Activated effector memory CD4-positive, alpha-beta T cell treated with anti-CD3 and anti-CD28 coated beads, Interleukin-2, amount 50 U/mL, for 16 hours (primary cell): ENCODE measurements around the gene MELTF.
"Not testable (repeated sequence)": the region's sequence is repeated elsewhere in the genome, so short reads cannot be mapped to it uniquely, and the experiment has no call there.

Experiments
- DNase-seq: peaks from one replicate; pipeline ENCODE4 v3.0.0-alpha.2; 2020

MELTF gene

DNA sequence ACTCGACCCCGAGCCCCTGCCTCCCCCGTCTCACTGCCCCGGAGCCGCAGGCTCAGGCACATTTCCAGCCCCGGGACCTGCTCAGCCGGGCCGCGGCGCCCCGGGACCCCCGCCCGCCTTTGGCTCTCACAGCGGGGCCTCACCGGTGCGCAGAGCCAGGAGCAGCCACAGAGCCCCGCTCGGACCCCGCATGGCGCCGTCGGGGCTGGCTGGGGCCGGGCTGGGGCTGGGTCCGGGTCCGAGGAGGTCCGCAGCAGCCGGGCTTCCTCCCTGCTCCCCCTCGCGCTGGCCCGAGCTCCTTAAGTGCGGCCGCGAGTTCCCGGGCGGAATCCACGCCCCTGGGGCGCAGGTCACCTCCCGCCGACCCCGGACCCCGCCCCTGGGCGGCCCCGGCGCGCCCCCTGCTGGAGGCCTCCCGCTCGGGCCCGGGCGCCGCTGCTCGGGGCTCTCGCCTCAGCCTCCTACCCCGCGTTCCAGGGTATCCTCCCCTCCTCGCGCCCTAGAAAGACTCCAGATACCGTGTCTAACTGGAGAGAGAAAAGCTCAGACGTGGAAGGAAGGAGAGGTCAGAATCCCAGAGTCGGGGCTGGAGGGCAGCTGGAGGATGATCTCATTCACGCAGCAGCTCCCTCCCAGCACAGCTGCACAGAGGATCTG lies at the start of gene MELTF:
Gene MELTF (minus strand): TSS at position 307 of the 657 bp plus-strand sequence. CDS start 115 bp downstream, at position 192.
- peak; percentile 90 for DNase-seq

DNA sequence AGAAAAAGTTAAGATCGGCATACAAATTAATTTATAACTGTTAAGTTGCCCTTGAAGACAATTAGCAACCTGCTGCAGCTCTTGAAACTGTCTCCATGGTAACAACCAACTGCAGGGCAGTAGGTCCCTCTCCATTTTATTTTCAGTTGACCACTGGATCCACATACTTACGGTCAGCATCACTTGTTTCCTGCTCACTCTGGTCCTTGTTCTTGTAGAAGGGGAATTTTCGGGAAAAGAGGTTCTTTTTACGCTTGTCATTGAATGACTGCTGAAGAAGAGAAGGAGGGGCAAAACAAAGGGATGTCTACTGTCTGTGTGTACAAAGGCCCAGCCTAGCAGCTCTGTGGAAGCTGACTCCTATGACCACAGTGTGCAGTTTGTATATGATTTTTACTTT lies 46.8 kb upstream of the MELTF start:
- no peak for DNase-seq

DNA sequence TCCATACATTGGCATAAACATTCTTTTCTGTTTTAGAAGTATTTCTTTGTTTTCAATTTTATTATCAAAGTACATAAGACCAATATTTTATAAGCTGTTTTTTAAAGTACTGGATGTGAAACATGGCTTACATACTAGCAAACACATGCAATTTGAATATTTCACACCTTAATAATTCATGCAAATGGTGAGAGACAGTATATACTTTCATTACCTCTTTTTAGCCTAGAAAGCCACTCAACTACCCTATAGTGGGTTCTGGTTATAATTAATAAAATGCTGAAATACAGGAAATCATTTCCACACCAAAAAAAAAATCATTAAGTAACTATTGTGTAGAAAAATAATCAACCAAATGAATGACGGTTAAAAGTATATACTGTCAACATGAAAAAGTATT lies 38.5 kb upstream of the MELTF start:
- no peak for DNase-seq

DNA sequence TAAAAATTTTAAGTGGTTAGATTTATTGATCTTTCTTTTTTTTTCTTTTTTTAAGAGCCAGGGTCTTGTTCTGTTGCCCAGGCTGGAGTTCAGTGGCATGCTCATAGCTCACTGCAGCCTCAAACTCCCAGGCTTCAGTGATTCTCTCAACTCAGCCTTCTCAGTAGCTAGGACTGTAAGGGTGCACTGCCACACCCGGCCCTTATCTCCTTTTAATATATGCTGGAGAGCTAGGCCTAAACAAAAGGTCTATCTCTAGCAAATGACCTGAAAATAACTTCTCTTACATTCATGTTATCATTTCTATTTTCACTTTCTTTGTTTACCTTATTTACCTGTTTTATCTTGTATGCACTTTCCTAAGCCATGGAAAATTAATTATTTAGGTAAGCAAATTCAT lies 35.2 kb upstream of the MELTF start:
- DNase-seq = no peak

DNA sequence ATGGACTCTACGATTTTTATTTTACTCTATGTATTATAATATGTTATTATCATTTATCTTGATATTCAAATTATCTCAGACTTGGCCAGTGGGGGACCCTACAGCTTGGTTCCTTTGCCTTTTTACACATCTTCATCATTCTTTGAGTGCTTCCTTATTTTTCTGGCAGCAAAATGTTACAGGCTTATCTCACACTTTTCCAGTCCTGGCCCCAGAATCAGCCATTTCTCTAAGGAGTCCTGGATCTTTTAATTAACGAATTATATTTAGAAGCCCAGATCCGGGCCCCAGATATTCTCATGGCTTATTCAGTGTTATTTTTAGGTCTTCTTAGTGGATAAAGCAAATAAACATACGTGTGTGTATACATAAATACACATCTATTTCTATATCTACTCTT lies 32.8 kb upstream of the MELTF start:
- no peak for DNase-seq

DNA sequence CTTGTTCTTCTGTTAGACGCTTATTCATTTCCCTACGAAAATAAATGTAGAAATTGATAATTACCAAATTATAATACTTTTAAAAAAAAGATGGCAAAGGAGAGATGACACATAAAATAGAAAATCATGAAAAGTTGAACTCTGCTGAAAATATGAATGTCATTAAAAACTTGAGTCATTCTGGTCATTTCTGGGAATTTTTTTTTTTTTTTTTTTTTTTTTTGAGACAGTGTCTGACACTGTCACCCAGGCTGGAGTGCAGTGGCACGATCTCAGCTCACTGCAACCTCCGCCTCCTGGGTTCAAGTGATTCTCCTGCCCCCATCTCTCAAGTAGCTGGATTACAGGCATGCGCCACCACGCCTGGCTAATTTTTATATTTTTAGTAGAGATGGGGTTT lies 22.0 kb upstream of the MELTF start:
- DNase-seq = not testable (repeated sequence)

DNA sequence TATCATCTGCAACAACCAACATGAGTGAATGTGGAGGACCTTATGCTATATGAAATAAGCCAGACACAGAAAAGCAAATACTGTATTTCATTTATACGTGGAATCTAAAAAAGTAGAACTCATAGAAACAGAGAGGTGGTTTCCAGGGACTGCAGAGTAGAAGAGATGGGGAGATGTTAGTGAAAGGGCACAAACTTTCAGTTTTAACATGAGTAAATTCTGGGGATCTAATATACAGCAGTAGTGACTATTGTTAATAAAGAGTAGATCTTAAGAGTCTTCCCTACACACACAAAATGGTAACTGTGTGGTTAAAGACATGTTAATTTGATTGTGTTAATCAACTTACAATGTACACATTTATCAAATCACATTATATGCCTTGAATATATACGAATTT lies 20.9 kb upstream of the MELTF start:
- no peak for DNase-seq

DNA sequence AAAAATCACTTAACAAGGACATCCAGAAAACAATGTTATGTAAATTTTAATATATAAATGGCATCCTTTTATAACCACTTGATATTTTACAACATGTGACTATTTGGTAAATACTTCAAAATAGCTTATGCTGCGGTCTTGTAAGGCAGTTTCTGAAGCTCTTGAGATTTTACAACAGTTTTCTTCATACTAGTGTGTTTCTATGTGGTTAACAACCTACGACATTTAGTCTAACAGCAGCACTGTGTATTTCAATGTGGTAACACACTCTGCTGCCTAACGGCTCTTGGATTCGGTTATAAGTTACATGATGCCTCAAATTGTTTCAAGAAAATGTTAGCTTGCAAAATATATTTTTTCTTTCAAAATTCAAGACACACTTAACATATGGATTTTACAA lies 12.9 kb upstream of the MELTF start:
- no peak for DNase-seq

DNA sequence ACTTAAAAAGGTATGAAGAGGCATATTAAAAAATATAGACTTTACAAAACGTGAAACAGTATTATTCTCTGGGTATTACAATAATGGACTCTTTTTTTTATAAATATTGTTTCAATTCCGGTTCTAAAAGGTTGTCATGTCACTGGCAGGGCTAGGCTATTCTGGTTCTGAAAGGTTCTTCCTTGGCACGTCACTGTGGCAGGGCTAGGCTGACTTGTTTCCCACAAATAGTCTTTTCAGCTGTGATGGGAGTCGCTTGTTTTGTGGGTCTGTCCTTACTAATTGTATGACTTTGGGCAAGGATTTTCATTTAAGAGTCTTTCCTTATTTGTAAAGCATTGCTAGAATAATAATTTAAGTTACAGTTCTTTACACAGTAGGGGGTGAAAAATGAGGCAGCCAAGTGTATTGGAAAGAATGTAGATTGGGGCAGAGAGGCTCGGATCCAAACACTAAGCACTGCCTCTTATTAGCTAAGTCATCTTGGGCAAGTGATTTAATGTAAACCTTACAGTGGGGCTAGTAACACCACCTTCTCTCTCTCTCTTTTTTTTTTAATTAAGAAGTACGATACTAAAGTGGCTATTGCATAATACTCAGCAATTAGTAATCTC lies 12.4 kb upstream of the MELTF start:
- no peak for DNase-seq

DNA sequence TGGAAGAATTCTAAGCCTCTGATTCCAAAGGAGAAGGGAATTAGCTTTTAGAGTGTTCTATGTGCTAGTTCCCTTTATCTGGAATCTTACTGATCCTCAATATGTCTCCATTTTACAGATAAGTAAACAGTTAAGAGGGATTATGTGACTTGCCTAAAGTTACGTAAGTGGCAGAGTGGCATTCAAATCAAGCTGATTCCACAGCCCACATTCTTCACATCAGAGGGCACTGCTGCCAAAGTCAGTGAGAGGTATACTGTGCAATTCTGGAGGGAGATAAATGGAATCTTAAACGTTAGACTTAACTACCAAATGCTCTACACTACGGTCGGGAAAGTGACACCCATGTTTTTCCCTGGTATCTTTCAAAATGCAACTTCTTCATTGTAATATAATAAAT lies 11.0 kb upstream of the MELTF start:
- DNase-seq = no peak

DNA sequence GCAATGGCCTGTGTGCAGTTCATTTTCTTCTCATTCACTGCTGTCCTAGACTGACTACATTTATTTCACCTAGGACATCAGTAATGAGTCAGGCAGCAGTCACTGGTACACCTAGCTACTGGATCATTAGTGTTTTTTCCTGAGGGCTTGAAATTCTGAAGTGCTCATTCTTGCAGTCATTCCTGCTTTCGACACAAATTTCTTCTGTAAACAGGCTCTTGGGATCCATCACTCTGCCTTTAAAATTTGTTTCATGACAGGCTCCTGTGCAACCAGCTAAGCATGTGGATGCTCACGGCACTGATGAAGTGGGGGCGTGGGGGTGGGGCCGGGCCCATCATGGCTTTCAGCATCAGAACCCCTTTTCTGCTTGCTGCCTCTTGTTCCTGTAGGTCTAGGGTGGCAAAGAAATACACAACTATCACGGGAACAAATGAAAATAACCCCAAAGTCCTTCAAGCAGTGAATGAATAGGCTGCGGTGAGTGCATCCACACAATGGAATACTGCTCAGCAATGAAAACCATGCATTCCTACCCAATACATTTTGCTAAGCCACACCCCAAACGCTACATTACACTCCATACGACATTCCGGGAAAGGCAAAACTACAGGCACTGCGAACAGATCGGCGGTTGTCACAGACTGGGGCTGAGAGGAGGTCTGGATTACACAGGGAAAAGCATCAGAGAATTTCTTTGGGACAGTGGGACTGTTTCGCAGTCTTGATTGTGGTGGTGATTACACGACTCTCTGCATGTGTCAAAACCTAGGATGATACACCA lies 9.3 kb upstream of the MELTF start:
- no peak for DNase-seq

DNA sequence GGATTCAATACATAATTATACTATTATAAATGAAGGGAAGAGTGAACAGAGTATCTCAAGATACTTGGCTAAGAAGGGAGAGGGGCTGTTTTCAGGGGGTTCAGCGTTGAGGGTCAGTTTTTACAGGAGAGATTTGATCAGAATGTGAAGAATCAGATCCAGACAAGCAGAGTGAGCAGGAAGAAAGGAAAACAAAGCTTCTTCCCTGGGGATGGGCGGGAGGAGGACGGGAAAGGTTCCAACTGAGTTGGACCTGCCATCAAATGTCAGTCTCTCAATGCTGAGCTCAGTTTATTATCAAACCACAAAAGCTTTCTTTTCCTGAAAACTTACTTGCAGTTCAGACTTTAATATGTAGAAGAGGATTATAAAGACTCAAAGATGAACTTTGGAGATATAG lies 6.0 kb upstream of the MELTF start:
- no peak for DNase-seq

DNA sequence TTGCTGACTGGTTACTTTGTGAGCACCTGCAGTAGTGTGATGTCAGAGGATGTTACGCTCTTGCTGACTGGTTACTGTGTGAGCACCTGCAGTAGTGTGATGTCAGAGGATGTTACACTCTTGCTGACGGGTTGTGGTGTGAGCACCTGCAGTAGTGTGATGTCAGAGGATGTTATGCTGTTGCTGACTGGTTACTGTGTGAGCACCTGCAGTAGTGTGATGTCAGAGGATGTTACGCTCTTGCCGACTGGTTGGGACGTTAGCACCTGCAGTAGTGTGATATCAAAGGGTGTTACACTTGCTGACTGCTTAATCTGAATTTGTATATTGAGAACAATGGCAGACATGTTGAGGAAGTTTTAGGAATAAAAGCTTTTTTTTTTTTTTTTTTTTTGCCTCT lies 5.2 kb upstream of the MELTF start:
- DNase-seq = not testable (repeated sequence)

DNA sequence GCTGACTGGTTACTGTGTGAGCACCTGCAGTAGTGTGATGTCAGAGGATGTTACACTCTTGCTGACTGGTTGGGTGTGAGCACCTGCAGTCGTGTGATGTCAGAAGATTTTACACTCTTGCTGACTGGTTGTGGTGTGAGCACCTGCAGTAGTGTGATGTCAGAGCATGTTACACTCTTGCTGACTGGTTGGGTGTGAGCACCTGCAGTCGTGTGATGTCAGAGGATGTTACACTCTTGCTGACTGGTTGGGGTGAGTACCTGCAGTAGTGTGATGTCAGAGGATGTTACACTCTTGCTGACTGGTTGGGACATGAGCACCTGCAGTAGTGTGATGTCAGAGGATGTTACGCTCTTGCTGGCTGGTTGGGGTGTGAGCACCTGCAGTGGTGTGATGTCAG lies 4.1 kb upstream of the MELTF start:
- DNase-seq = not testable (repeated sequence)

DNA sequence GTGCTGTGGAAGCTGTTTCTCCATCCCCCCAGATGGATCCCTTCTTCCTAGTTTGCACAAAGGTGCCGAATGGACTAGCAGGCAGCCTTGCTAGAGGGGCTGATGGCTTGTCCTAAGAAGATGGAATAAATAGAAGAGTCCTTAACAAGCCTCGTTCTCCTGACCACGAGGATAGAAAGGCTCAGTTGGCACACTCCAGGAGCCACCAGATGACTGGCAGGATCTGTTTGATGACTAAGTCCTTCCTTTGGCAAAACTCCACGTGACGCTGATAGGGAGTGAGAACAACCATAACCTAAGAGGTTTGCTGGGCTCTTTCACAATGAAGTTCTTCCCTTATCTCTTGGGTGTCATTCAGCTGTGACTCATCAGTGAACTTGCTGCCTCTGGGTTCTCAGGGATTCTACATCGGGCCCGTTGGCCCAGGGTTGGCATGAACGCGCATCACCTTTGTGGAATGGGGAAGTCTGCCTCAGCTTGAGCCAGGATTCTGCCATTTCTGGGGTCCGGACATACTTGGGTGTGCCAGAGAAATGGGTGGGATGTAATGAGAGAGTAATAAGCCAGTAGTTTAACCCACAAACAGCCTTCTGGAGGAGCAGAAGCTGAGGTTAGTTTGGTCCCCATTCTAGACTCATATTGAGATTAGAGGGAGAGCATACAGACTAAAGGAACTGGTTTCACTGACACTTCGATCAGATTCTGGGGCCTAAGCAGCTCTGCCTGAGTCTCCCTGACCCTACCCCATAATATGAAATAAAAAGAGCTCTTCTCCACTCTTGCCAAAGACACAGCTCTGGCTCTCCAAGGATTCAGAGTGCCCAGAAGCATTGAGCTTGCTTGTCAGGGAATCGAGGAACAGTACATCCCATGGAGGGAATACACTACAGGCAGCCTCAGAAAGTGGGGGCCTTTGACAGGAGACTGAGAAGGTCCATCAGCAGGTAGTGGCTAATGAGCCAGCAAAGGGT lies 2.0 kb upstream of the MELTF start:
- DNase-seq = no peak

DNA sequence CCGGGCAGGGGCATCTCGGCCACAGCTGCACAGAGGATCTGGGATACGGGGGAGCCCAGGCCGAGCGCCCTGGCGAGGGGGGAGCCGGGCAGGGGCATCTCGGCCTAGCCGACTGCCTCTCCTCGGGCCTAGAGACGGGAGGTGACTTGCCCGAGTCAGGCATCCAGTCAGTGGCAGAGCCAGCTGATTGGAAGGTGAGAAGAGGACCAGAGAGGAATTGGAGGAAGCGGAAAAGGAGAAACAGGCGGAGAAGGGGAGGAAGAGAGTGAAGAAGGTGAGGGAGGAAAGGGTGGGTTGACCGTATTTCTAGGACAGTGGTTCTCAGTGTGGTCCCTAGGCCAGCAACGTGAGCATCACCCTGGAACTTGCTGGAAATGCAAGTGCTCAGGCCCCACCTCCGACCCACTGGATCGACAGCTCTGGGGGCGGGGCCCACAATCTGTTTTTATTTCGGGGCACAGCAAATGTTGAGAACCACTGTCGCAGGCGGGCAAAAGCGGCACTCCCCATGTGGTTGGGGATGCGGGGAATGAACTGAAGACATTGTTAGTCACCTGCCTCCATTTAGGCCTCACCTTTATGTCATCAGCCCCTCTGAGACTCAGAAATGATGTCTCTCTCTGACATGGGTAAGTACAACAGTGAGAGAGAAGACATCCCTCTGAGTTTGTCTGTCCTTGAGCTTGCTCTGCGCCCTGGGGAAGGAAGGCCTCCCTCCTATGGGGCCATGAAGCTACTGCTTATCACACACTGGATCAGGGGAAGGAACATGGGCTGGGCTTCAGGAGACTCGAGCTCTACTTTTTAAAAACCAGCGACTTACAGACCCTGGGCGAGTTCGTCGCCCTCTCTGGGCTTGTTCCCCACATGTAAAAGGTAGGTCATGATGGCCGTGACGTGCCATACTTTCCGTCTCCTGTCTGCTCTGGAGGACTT lies 1.0 kb upstream of the MELTF start:
- no peak for DNase-seq

DNA sequence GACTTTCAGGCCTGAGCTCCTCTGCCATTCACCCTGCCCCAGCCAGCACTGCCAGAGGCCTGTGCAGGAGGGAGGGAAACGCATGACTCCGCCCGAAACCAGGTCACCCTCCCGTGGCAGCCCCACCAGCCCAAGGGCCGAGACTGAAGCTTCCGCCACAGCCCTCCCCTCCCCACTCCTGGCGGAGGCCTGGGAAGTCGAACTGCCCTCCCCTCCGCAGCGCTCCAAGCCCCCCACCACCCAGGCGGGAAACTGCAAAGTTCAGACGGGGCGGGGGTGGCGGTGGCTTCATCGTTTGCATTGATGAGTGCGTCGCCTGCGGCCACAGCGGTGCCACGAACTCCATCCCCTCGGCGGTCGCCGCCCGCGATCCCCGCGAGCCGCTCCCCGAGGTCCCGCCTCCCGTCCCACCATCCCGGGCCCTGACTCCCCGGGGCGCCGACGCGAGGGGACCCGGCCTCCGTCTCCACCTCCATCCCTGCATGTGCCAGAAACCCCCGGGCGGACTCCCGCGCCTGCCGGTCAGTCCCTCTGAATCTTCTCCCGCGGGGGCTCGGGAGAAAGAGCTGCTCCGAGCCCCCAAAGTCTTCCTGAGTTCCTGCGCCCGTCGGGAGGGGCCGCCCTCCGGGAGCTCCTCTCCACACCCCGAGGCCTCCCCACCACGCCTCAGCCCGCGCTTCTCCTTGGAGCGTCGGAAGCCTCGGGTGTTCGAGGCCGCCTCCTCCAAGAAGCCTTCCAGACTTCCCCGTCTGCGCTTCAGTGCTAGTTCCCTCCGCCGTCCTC lies 698 bp downstream of the MELTF start:
- peak; percentile 67 for DNase-seq

DNA sequence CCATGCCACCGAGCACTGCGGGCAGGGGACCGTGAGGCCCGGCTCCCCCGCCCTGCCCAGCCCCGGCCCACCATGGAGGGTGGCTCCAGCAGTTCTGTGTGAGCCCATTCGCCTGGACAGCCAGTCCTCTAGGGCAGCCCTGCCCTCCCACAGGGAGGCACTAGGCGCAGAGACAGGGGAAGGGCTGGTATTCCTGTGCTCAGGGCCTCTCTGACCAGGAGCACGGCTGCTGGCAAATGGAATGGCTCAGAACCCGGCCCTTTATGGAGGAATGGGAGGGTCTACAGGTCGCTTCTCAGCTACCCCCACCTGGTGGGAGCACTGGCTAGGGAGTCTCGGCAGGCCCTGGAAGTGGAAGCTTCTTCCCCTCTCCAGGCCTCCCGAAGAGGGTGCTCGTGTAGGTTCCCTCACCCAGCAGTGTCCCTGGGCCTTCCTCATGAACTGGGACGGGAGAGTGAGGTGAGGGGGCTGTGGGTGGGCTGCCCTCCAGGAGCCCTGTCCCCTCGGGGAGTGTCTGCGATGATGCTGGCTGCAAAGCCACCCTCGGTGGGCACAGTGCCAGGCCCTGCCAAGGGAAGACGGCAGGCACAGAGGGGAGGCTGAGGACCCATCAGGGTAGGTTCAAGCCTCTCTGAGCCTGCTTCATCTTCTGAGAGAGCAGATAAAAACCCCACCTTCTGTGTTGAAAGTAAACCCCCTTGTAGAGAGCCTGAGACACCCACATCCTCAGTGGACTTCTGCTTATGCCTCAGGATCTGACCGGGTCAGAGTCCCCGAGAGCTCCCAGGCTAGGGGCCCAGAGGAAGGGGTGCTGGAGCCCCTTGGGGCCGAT lies 1.5 kb downstream of the MELTF start:
- no peak for DNase-seq

DNA sequence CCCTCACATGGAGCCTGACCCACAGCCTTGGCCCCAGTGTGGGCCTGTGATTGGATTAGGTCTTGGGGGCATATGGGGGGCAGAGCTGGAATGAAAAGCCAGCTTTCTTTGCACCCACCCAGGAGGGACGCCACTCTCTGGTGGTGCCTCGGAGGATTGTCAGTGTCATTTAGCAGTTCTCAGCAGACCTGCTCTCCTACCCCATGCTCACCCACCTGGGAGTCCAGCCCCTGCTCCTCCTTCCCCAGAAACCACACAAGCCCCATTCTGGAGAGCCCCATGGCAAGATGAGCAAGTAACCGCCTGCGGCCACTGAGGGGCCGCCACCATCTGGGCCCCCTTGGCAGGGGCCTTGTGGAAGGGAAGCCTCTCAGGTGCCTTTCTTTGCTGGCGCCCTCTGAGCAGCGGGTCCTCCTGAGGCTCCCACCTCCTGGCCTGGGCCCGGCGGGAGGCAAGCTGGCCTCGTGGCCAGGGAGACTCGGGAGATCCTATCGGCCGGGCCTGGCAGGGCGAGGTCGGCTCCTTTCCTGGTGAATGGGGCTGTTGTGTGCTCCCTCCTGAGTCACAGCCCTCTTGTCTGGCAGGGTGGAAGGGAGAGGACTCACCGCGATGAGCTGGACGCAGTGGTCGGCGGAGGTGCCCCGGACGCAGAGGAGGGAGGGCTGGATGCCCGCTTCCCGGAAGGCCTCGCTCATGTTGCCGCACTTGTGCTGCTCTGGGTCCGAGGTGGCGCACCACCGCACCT lies 2.3 kb downstream of the MELTF start:
- peak; percentile 62 for DNase-seq
